H1 (cell line): Measurements from ENCODE around the gene ATP6V1F. TPM values are rescaled to one million over a fixed set of nuclear protein-coding genes. Genes with fewer than 3 reads are reported as not detected.

ENCODE experiments used
- CTCF ChIA-PET: fragments of 300-600 bp; sonication (Branson Sonifier 250); formaldehyde crosslinking; loops from one replicate; lab custom pipeline; 2021; ENCODE audit not compliant: partially characterized antibody; lab: Charles Lee
- POLR2A ChIA-PET: fragments of 300-600 bp; sonication (Branson Sonifier 250); formaldehyde crosslinking; loops from one replicate; lab custom pipeline; 2021; ENCODE audit warnings: inconsistent platforms; ENCODE audit not compliant: partially characterized antibody; lab: Charles Lee
- DNase-seq, 2 experiments: peaks; one replicate each; pipeline versions ENCODE4 v3.0.0 to v3.0.0-alpha.2; 2010 to 2022; ENCODE audit warnings: low spot score in 2 of 2, low read depth in 1 of 2, mixed read lengths in 1 of 2
- FAIRE-seq: peaks from 2 replicates; lab custom pipeline; 2011; peaks lifted over from hg19 to GRCh38; lab: Jason Lieb, UNC
- H2AFZ ChIP-seq: 2 replicates; pipeline ENCODE4 v1.8.1; 2012; ENCODE audit warnings: low read length, inconsistent platforms
- H2AK5ac ChIP-seq: 2 replicates; pipeline ENCODE4 v1.6.1; 2013; ENCODE audit warnings: low read depth, low read length
- H2BK120ac ChIP-seq: replicated peaks from 2 replicates; pipeline ENCODE3; 2013; ENCODE audit warnings: low read depth, low read length, inconsistent platforms
- H2BK12ac ChIP-seq: 2 replicates; pipeline ENCODE4 v1.6.1; 2013; ENCODE audit warnings: low read depth, low read length
- H2BK15ac ChIP-seq: 2 replicates; pipeline ENCODE4 v1.6.1; 2013; ENCODE audit warnings: low read length
- H2BK20ac ChIP-seq: 2 replicates; pipeline ENCODE4 v1.6.1; 2013; ENCODE audit warnings: low read length
- H2BK5ac ChIP-seq: 2 replicates; pipeline ENCODE4 v1.6.1; 2013; ENCODE audit warnings: low read depth, low read length
- H3K14ac ChIP-seq: 2 replicates; pipeline ENCODE4 v1.6.1; 2013; ENCODE audit warnings: inconsistent platforms; ENCODE audit not compliant: insufficient read length
- H3K18ac ChIP-seq: 2 replicates; pipeline ENCODE4 v1.6.1; 2013; ENCODE audit warnings: low read length; ENCODE audit errors: extremely low read depth
- H3K23ac ChIP-seq: 2 replicates; pipeline ENCODE4 v1.6.1; 2013; ENCODE audit warnings: inconsistent platforms; ENCODE audit not compliant: insufficient read length
- H3K23me2 ChIP-seq: 2 replicates; pipeline ENCODE4 v1.6.1; 2013; ENCODE audit warnings: low read depth, low read length
- H3K27ac ChIP-seq: 2 replicates; pipeline ENCODE4 v1.6.1; 2011; ENCODE audit warnings: low read depth, low read length, inconsistent platforms
- H3K27me3 ChIP-seq, 4 experiments: replicated peaks in 1 of 4; 1 replicate in 1 of 4; 2 replicates in 3 of 4; pipeline versions ENCODE4 v1.6.1 to v1.8.1; 2011 to 2013; ENCODE audit warnings: low read length in 3 of 4, mild to moderate bottlenecking in 3 of 4, inconsistent platforms in 2 of 4, mixed read lengths in 2 of 4, moderate library complexity in 1 of 4; ENCODE audit not compliant: control insufficient read depth in 3 of 4, insufficient read depth in 3 of 4; ENCODE audit errors: extremely low read depth in 1 of 4
- H3K36me3 ChIP-seq, 4 experiments: 2 replicates each; pipeline versions ENCODE4 v1.6.1 to v1.8.1; 2011 to 2013; ENCODE audit warnings: mild to moderate bottlenecking in 4 of 4, low read length in 3 of 4, moderate library complexity in 2 of 4, control low read depth in 1 of 4, inconsistent platforms in 1 of 4; ENCODE audit not compliant: insufficient read depth in 4 of 4, control insufficient read depth in 2 of 4
- H3K4ac ChIP-seq: replicated peaks from 2 replicates; pipeline ENCODE3; 2013; ENCODE audit warnings: low read length, low read depth, mixed read lengths, inconsistent platforms; ENCODE audit not compliant: insufficient read length
- H3K4me1 ChIP-seq, 4 experiments: replicated peaks in 1 of 4; 1 replicate in 1 of 4; 2 replicates in 3 of 4; pipeline versions ENCODE4 v1.6.1 to v1.8.1; 2011 to 2013; ENCODE audit warnings: low read length in 3 of 4, inconsistent platforms in 2 of 4, mixed read lengths in 1 of 4; ENCODE audit not compliant: insufficient read depth in 4 of 4, control insufficient read depth in 3 of 4
- H3K4me2 ChIP-seq, 2 experiments: 2 replicates each; pipeline versions ENCODE4 v1.6.1 to v1.8.1; 2011 to 2013; ENCODE audit warnings: low read depth in 2 of 2, low read length in 2 of 2, control low read depth in 1 of 2, inconsistent platforms in 1 of 2, mild to moderate bottlenecking in 1 of 2; ENCODE audit not compliant: insufficient read depth in 1 of 2
- H3K4me3 ChIP-seq, 4 experiments: fragments of 200-600, 300-600 bp in 1 of 4; sonication (generic), shearing (Covaris generic), sonication (Bioruptor Twin) in 1 of 4; 2 replicates each; pipeline versions ENCODE4 v1.5.1 to v1.8.1; 2011 to 2016; ENCODE audit warnings: low read length in 4 of 4, low read depth in 3 of 4, control low read depth in 2 of 4, inconsistent platforms in 2 of 4, mild to moderate bottlenecking in 2 of 4, mixed read lengths in 1 of 4, moderate library complexity in 1 of 4; ENCODE audit not compliant: insufficient read depth in 2 of 4; ENCODE audit errors: extremely low read depth in 1 of 4
- H3K56ac ChIP-seq: replicated peaks from 2 replicates; pipeline ENCODE3; 2013; ENCODE audit warnings: low read depth, mild to moderate bottlenecking, mixed read lengths, low read length, inconsistent platforms; ENCODE audit not compliant: insufficient read length
- H3K79me1 ChIP-seq: 2 replicates; pipeline ENCODE4 v1.6.1; 2013; ENCODE audit warnings: low read depth, low read length, control low read depth
- H3K79me2 ChIP-seq, 2 experiments: 2 replicates each; pipeline versions ENCODE4 v1.6.1 to v1.8.1; 2012 to 2013; ENCODE audit warnings: low read length in 2 of 2, mild to moderate bottlenecking in 2 of 2, inconsistent platforms in 1 of 2; ENCODE audit not compliant: insufficient read depth in 2 of 2, control insufficient read depth in 1 of 2
- H3K9ac ChIP-seq, 4 experiments: replicated peaks in 1 of 4; 1 replicate in 1 of 4; 2 replicates in 3 of 4; pipeline versions ENCODE4 v1.6.1 to v1.8.1; 2011 to 2013; ENCODE audit warnings: low read depth in 3 of 4, low read length in 3 of 4, control low read depth in 2 of 4, mild to moderate bottlenecking in 2 of 4, moderate library complexity in 2 of 4, inconsistent platforms in 1 of 4; ENCODE audit errors: extremely low read depth in 1 of 4
- H3K9me3 ChIP-seq, 2 experiments: 2 replicates each; pipeline versions ENCODE4 v1.6.1 to v1.8.1; 2012 to 2013; ENCODE audit warnings: mild to moderate bottlenecking in 2 of 2, moderate library complexity in 2 of 2, control low read depth in 1 of 2, inconsistent platforms in 1 of 2, low read depth in 1 of 2, low read length in 1 of 2, mixed read lengths in 1 of 2; ENCODE audit not compliant: insufficient read depth in 2 of 2
- H4K20me1 ChIP-seq, 2 experiments: replicated peaks in 1 of 2; 2 replicates each; pipeline versions ENCODE3 to v1.8.1; 2011 to 2013; ENCODE audit warnings: inconsistent platforms in 2 of 2, low read length in 2 of 2, mild to moderate bottlenecking in 1 of 2; ENCODE audit not compliant: insufficient read depth in 2 of 2, control insufficient read depth in 1 of 2
- H4K5ac ChIP-seq: 2 replicates; pipeline ENCODE4 v1.6.1; 2013; ENCODE audit warnings: low read length, low read depth, mixed read lengths, inconsistent platforms; ENCODE audit not compliant: insufficient read length
- H4K8ac ChIP-seq: 2 replicates; pipeline ENCODE4 v1.8.0; 2013; ENCODE audit warnings: mild to moderate bottlenecking, moderate library complexity, low read length, inconsistent platforms; ENCODE audit not compliant: insufficient read depth; ENCODE audit errors: extremely low read depth
- H4K91ac ChIP-seq: replicated peaks from 2 replicates; pipeline ENCODE3; 2013; ENCODE audit warnings: low read length, mixed read lengths, inconsistent platforms; ENCODE audit not compliant: insufficient read length
- E2F6 ChIP-seq: IDR thresholded peaks from 2 replicates; pipeline ENCODE4 v1.6.1; 2012; ENCODE audit warnings: inconsistent platforms
- HDAC2 ChIP-seq, 2 experiments: fragments of 300-600 bp in 1 of 2; sonication (generic) in 1 of 2; IDR thresholded peaks; 2 replicates each; pipeline ENCODE4 v1.6.1; 2011 to 2012; ENCODE audit warnings: low read depth in 2 of 2, low read length in 2 of 2, mild to moderate bottlenecking in 2 of 2, moderate library complexity in 2 of 2, borderline replicate concordance in 1 of 2, inconsistent platforms in 1 of 2
- PHF8 ChIP-seq: fragments of 200-600 bp; sonication (generic); conservative IDR thresholded peaks from 2 replicates; pipeline ENCODE4 v1.7.1; 2012; ENCODE audit warnings: low read depth, mild to moderate bottlenecking, inconsistent platforms, low read length, moderate library complexity
- SAP30 ChIP-seq: fragments of 300-600 bp; sonication (generic); IDR thresholded peaks from 2 replicates; pipeline ENCODE4 v1.7.1; 2012; ENCODE audit warnings: low read length, moderate library complexity, mild to moderate bottlenecking, inconsistent platforms; ENCODE audit not compliant: insufficient read depth, insufficient replicate concordance
- ZNF274 ChIP-seq: IDR thresholded peaks from 2 replicates; pipeline ENCODE4 v1.7.0; 2012; ENCODE audit warnings: low read length, borderline replicate concordance; ENCODE audit errors: extremely low read depth
- WGBS, 2 experiments: shearing (Covaris generic) in 1 of 2; methylation state at CpG; one replicate each; pipeline versions ENCODE4 v1.1.6 to v1.1.7; 2013 to 2015; ENCODE audit warnings: low lambda C conversion rate in 2 of 2, mixed read lengths in 2 of 2, inconsistent platforms in 1 of 2, low coverage in 1 of 2, missing lambda C conversion rate in 1 of 2; ENCODE audit not compliant: insufficient replicate concordance in 2 of 2, insufficient coverage in 1 of 2, insufficient read length in 1 of 2; ENCODE audit errors: extremely low coverage in 1 of 2, missing lambda C conversion rate in 1 of 2; 5-methylcytosine and 5-hydroxymethylcytosine counted together
- polyA plus RNA-seq, 7 experiments: library from polyadenylated mRNA; depleted of rRNA in 3 of 7; stranded (reverse) in 5 of 7; unstranded in 2 of 7; fragments of >200 nt in 5 of 7; fragments of 200-250 nt in 2 of 7; gene quantifications; 1 replicate in 5 of 7; 2 replicates in 1 of 7; 4 replicates in 1 of 7; pipeline versions ENCODE4 v1.2.1 to v1.2.3, GENCODE V29; 2011 to 2013; ENCODE audit warnings: missing spikeins in 2 of 7, mixed read lengths in 2 of 7
- total RNA-seq: library from RNA; stranded (reverse); fragmentation: NEBNext Ultra II Directional; extraction: Animal tissue kit (Norgen Biotek cat#: 25700); gene quantifications from 2 replicates; pipeline ENCODE4 v1.2.1, GENCODE V29; 2021

ATP6V1F gene
- total and polyA plus RNA-seq, 2 of the 8 experiments (the other 6 are each of a cell fraction or from before 2014, with no cell fraction given) = 104 to 318 TPM

GRCh38 chr7:128838109-128838779, 24.4 kb upstream of the ATP6V1F start:
- Histone ChIP-seq H3K4me3 (no peak overlapping the region), H2BK15ac (no peak overlapping the region), H3K23me2 (peaks cover 2% of the 10 kb centered on the region; the same call in 1 of the 2 replicates), H2BK120ac (no peak overlapping the region), H4K5ac (no peak overlapping the region), H2BK5ac (no peak overlapping the region), H2AFZ (no peak overlapping the region), H3K79me2 (no peaks in the 10 kb centered on the region), H3K27me3 (no peaks in the 10 kb centered on the region; a peak in 1 of 7 replicates), H4K20me1 (no peaks in the 10 kb centered on the region), H3K79me1 (no peaks in the 10 kb centered on the region), H2BK20ac (no peak overlapping the region), H3K23ac (no peak overlapping the region), H3K4me2 (no peak overlapping the region), H4K8ac (peak overlapping the region; percentile 40; the same call in 1 of the 2 replicates), H3K56ac (no peak overlapping the region), H3K9ac (no peak overlapping the region), H2AK5ac (no peak overlapping the region), H3K14ac (no peak overlapping the region), H3K9me3 (no peaks in the 10 kb centered on the region), H3K36me3 (no peaks in the 10 kb centered on the region), H2BK12ac (no peak overlapping the region), H3K18ac (no peak overlapping the region; the same call in 1 of the 2 replicates), H3K4me1 (peaks cover 0 to 18% (median 11%) of the 10 kb centered on the region in 4 experiments; a peak in 6 of 7 replicates), H3K4ac (no peak overlapping the region), H3K27ac (no peak overlapping the region), H4K91ac (no peak overlapping the region)
- TF ChIP-seq E2F6 (no peak), ZNF274 (no peak), HDAC2 (IDR thresholded peaks at IDR 0.05; ENCODE audit: borderline replicate concordance in 1 of 2, low read depth in 2 of 2, low read length in 2 of 2) (no peak), SAP30 (no peak), PHF8 (no peak)
- POLR2A ChIA-PET = no interaction called here
- CTCF ChIA-PET = interaction anchor here (1.3 kb wide), 1 partner anchor 84 kb away, joined by 3 read pairs; no protein-coding TSS in a partner anchor
- WGBS, 2 experiments = 89% methylated on average over 10 of the region's 22 CpGs; no CpG with 5 or more reads in 1 of the 2 experiments
- no peak for DNase-seq
- no peak for FAIRE-seq
